B cell (primary cell): ENCODE data around the gene MT1A. TPM values are rescaled to one million over a fixed set of nuclear protein-coding genes. Genes with fewer than 3 reads are reported as not detected.
A peak's percentile ranks its signal among the peaks of the same experiment; 100 is the strongest.

Experiments
- ATAC-seq: fragments of 200-7000 bp; cut with Tn5 transposase; one replicate; pipeline ENCODE4 v1.10.0; 2021; ENCODE audit warnings: low read depth, mild to moderate bottlenecking, moderate number of reproducible peaks, moderate library complexity
- CTCF ChIA-PET: fragments of 350-600 bp; sonication (Branson Sonifier 250); formaldehyde crosslinking; loops from one replicate; lab custom pipeline; 2021; ENCODE audit warnings: antibody characterized with exemption, inconsistent platforms; lab: Charles Lee
- POLR2A ChIA-PET: fragments of 350-600 bp; sonication (Branson Sonifier 250); formaldehyde crosslinking; loops from one replicate; lab custom pipeline; 2021; ENCODE audit warnings: antibody characterized with exemption; lab: Charles Lee
- DNase-seq: peaks from one replicate; pipeline ENCODE4 v3.0.0; 2013
- H2AFZ ChIP-seq: 2 replicates; pipeline ENCODE4 v1.6.1; 2012; ENCODE audit warnings: mild to moderate bottlenecking, low read depth, low read length; ENCODE audit not compliant: insufficient read depth, poor library complexity, severe bottlenecking
- H3K27ac ChIP-seq, 2 donors: 1 replicate in 1 of 2; 2 replicates in 1 of 2; pipeline ENCODE4 v1.5.1; 2012 to 2013; ENCODE audit warnings: low read length in 2 of 2, mild to moderate bottlenecking in 2 of 2, moderate library complexity in 1 of 2
- H3K27me3 ChIP-seq, 4 experiments: fragments of 200-600 bp in 1 of 4; sonication (generic) in 1 of 4; replicated peaks in 1 of 4; 1 replicate in 2 of 4; 2 replicates in 2 of 4; pipeline versions ENCODE4 v1.6.1 to v1.7.0; 2013 to 2016; ENCODE audit warnings: low read length in 3 of 4, mild to moderate bottlenecking in 2 of 4, mixed read lengths in 1 of 4, moderate library complexity in 1 of 4; ENCODE audit not compliant: insufficient read depth in 4 of 4, control insufficient read depth in 3 of 4; ENCODE audit errors: control extremely low read depth in 1 of 4
- H3K36me3 ChIP-seq, 2 experiments: replicated peaks in 1 of 2; 1 replicate in 1 of 2; 2 replicates in 1 of 2; pipeline versions ENCODE4 v1.6.1 to v1.7.1; 2013; ENCODE audit warnings: low read length in 1 of 2; ENCODE audit not compliant: insufficient read depth in 2 of 2, control insufficient read depth in 1 of 2; ENCODE audit errors: control extremely low read depth in 1 of 2, extremely low read depth in 1 of 2
- H3K4me1 ChIP-seq, 2 donors: fragments of 200-600 bp in 1 of 2; sonication (generic) in 1 of 2; 1 replicate in 1 of 2; 2 replicates in 1 of 2; pipeline versions ENCODE4 v1.5.1 to v1.6.1; 2013 to 2017; ENCODE audit warnings: low read length in 2 of 2; ENCODE audit not compliant: control insufficient read depth in 2 of 2, insufficient read depth in 2 of 2
- H3K4me2 ChIP-seq: replicated peaks from 2 replicates; pipeline ENCODE3; 2012; ENCODE audit warnings: mild to moderate bottlenecking, low read depth, low read length; ENCODE audit not compliant: poor library complexity, severe bottlenecking
- H3K4me3 ChIP-seq, 5 experiments: fragments of 200-600 bp in 1 of 5; sonication (generic) in 1 of 5; 1 replicate in 3 of 5; 2 replicates in 2 of 5; pipeline versions ENCODE4 v1.5.1 to v1.7.0; 2011 to 2016; ENCODE audit warnings: low read length in 4 of 5, mild to moderate bottlenecking in 4 of 5, low read depth in 2 of 5, control low read depth in 1 of 5, moderate library complexity in 1 of 5; ENCODE audit not compliant: insufficient read depth in 1 of 5; ENCODE audit errors: control extremely low read depth in 1 of 5, extremely low read depth in 1 of 5
- H3K79me2 ChIP-seq: fragments of 200-600 bp; sonication (generic); one replicate; pipeline ENCODE4 v1.6.0; 2016; ENCODE audit warnings: low read length; ENCODE audit not compliant: control insufficient read depth, insufficient read depth
- H3K9ac ChIP-seq: fragments of 200-600 bp; sonication (generic); 2 replicates; pipeline ENCODE4 v1.6.1; 2017; ENCODE audit warnings: mild to moderate bottlenecking, low read length, moderate library complexity
- H3K9me3 ChIP-seq, 3 donors: one replicate each; pipeline versions ENCODE4 v1.6.1 to v1.7.1; 2013; ENCODE audit warnings: low read length in 2 of 3; ENCODE audit not compliant: control insufficient read depth in 2 of 3, insufficient read depth in 1 of 3; ENCODE audit errors: control extremely low read depth in 1 of 3
- H4K20me1 ChIP-seq: 2 replicates; pipeline ENCODE4 v1.6.0; 2012; ENCODE audit warnings: mild to moderate bottlenecking, low read length; ENCODE audit not compliant: insufficient read depth, control insufficient read depth, poor library complexity, severe bottlenecking
- H3K27ac Mint-ChIP-seq: one replicate; pipeline ENCODE4 v1.8.0; 2021; ENCODE audit warnings: mixed read lengths
- H3K27me3 Mint-ChIP-seq: one replicate; pipeline ENCODE4 v1.8.0; 2021; ENCODE audit warnings: mixed read lengths
- H3K4me1 Mint-ChIP-seq: one replicate; pipeline ENCODE4 v1.8.0; 2021; ENCODE audit warnings: mixed read lengths
- H3K4me3 Mint-ChIP-seq: one replicate; pipeline ENCODE4 v1.8.0; 2021; ENCODE audit warnings: mixed read lengths
- H3K9me3 Mint-ChIP-seq: one replicate; pipeline ENCODE4 v1.8.0; 2022; ENCODE audit warnings: mixed read lengths; ENCODE audit not compliant: insufficient read depth
- CTCF ChIP-seq: fragments of 200-600 bp; IDR thresholded peaks from one replicate; pipeline ENCODE4 v1.8.0; 2022; ENCODE audit warnings: antibody characterized with exemption, mild to moderate bottlenecking
- EZH2 ChIP-seq: IDR thresholded peaks from 2 replicates; pipeline ENCODE4 v1.6.1; 2012; ENCODE audit warnings: borderline replicate concordance, low read depth, mild to moderate bottlenecking, moderate library complexity, low read length; ENCODE audit not compliant: insufficient read depth, poor library complexity, severe bottlenecking
- WGBS: methylation state at CpG from one replicate; pipeline ENCODE4 v1.1.5; 2013; ENCODE audit warnings: missing lambda C conversion rate; ENCODE audit not compliant: insufficient coverage; 5-methylcytosine and 5-hydroxymethylcytosine counted together
- intact Hi-C: fragments of 100-400 bp; cut with micrococcal nuclease; formaldehyde crosslinking; loops from one replicate; pipeline ENCODE4 v1.10.0; 2022
- polyA plus RNA-seq: library from polyadenylated mRNA; depleted of rRNA; stranded (reverse); fragments of >200 nt; gene quantifications from 2 replicates; pipeline ENCODE4 v1.2.3, GENCODE V29; 2012
- total RNA-seq, 2 donors: library from RNA; stranded (reverse); fragments of 120-200 nt in 1 of 2; gene quantifications; 1 replicate in 1 of 2; 2 replicates in 1 of 2; pipeline versions ENCODE4 v1.2.3 to v1.2.4, GENCODE V29; 2013 to 2022

The MT1A gene
- total and polyA plus RNA-seq, 2 donors (not counting 1 experiment from before 2014, with no cell fraction given) = not detected

DNA sequence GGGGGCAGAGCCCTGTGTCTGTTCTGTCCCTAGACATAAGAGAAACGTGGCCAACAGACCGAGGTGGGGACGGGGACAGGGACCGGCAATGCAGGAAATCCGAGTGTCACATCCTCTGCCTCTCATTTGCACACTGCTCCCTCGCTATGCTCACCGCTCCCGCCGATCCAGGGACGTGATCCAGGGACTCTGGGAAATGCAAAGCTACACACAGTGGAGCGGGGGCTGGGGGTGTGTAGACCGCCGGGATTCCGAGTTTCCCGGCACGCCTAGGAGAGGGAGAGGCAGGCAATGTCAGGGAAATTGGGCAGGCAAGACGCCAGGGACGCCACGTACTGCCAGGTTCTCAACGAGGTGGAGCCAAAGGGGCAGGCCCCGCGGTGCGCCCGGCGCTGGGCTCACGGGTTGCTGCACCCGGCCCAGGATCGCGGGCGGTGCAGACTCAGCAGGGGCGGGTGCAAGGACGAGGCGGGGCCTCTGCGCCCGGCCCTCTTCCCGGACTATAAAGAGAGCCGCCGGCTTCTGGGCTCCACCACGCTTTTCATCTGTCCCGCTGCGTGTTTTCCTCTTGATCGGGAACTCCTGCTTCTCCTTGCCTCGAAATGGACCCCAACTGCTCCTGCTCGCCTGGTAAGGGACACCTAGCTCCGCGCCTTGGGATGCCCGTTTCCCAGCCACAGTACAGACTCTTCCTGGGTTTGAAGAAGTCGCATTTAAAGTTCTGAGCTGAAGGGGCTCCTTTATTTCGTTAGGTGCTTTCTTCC lies 43.7 kb downstream of the MT1A start, which contains the start of gene MT1X:
Gene MT1X, plus strand, starts transcription at position 532 of the 764 bp plus-strand sequence. Its CDS starts 71 bp downstream, at position 603.
- Histone ChIP-seq H2AFZ (peak within 1 kb of the TSS; percentile 93), H3K27ac (peak within 1 kb of the TSS in 1 of 2 donors; percentile 55), H4K20me1 (no peaks in the 10 kb centered on the region), H3K4me1 (peaks cover 14 to 15% of the 10 kb centered on the region in 2 donors), H3K4me3 (peak within 1 kb of the TSS; percentile 55 to 74 (median 59)), H3K9me3 (peaks cover 0 to 6% (median 0%) of the 10 kb centered on the region in 3 donors), H3K9ac (peak within 1 kb of the TSS; percentile 75), H3K79me2 (no peaks in the 10 kb centered on the region), H3K4me2 (peak within 1 kb of the TSS; percentile 93), H3K27me3 (peaks cover 0 to 14% (median 4%) of the 10 kb centered on the region in 4 experiments), H3K36me3 (no peaks in the 10 kb centered on the region)
- TF ChIP-seq EZH2 = no peak
- peaks cover 2% of the 10 kb centered on the region for H3K9me3 Mint-ChIP-seq
- peak within 1 kb of the TSS; percentile 95 for H3K4me3 Mint-ChIP-seq
- peaks cover 21% of the 10 kb centered on the region for H3K4me1 Mint-ChIP-seq
- ChIA-PET POLR2A (interaction anchor here (0.5 to 0.6 kb wide), 2 partner anchors 19 to 25 kb away, joined by 3 read pairs; no protein-coding TSS in a partner anchor), CTCF (interaction anchor here (1.4 to 2.2 kb wide), 3 partner anchors 19 to 105 kb away, joined by 4 to 17 read pairs (median 5); no protein-coding TSS in a partner anchor)
- peak; percentile 98 for ATAC-seq
- peak; percentile 76 for DNase-seq
- intact Hi-C loops = loop anchor here (1.0 to 10.0 kb wide), 6 partner anchors 20 to 162 kb away; partner anchors contain the start of genes BBS2, MT1A, MT1F and MT1M
- peak within 1 kb of the TSS; percentile 81 for H3K27ac Mint-ChIP-seq
- WGBS = 2% methylated on average over 46 of the region's 49 CpGs
- H3K27me3 Mint-ChIP-seq = peaks cover 10% of the 10 kb centered on the region

- Mint-ChIP-seq H3K4me1 (peaks cover 21% of the 10 kb centered on the region), H3K27me3 (peaks cover 6% of the 10 kb centered on the region), H3K27ac (peak overlapping the region; percentile 81), H3K4me3 (peak overlapping the region; percentile 95), H3K9me3 (peaks cover 2% of the 10 kb centered on the region)
- WGBS = 47% methylated on average over 6 of the region's 8 CpGs
- H3K79me2 ChIP-seq = no peaks in the 10 kb centered on the region
- peak overlapping the region; percentile 75 for H3K9ac ChIP-seq
- peak overlapping the region; percentile 93 for H3K4me2 ChIP-seq
- TF ChIP-seq EZH2 = no peak
- TF ChIP-seq CTCF = no peak
- peak overlapping the region; percentile 55 to 74 (median 59) for H3K4me3 ChIP-seq
- peak; percentile 3 for ATAC-seq
- peaks cover 0 to 11% (median 4%) of the 10 kb centered on the region in 4 experiments for H3K27me3 ChIP-seq
- ChIA-PET POLR2A (interaction anchor here (0.5 to 0.6 kb wide), 2 partner anchors 20 to 26 kb away, joined by 3 read pairs; no protein-coding TSS in a partner anchor), CTCF (interaction anchor here (1.4 to 2.2 kb wide), 3 partner anchors 18 to 106 kb away, joined by 4 to 17 read pairs (median 5); no protein-coding TSS in a partner anchor)
- peak overlapping the region in 1 of 2 donors; percentile 55 for H3K27ac ChIP-seq
- no peaks in the 10 kb centered on the region for H4K20me1 ChIP-seq
- peak overlapping the region; percentile 93 for H2AFZ ChIP-seq
- peaks cover 14 to 15% of the 10 kb centered on the region in 2 donors for H3K4me1 ChIP-seq
- no peaks in the 10 kb centered on the region for H3K36me3 ChIP-seq
- intact Hi-C loops = loop anchor here (1.0 to 10.0 kb wide), 6 partner anchors 19 to 163 kb away; partner anchors contain the start of genes BBS2, MT1A, MT1F and MT1M
- DNase-seq = peak; percentile 13
- H3K9me3 ChIP-seq = peaks cover 0 to 7% (median 0%) of the 10 kb centered on the region in 3 donors
Observed at GRCh38 chr16:56682703-56683397, 44.4 kb downstream of the MT1A start.
